NCI-H1417 (cell line): ENCODE data around the gene ABCD2.
"Not testable (repeated sequence)": the region's sequence is repeated elsewhere in the genome, so short reads cannot be mapped to it uniquely, and the experiment has no call there.

Experiments used
- DNase-seq, 3 experiments: peaks; one replicate each; lab custom pipeline; 2025; lab: John Stamatoyannopoulos, UW

ABCD2 gene

GRCh38 chr12:39612250-39612649, 7.4 kb downstream of the ABCD2 start:
- no peak for DNase-seq

- DNase-seq: no peak
These were observed 7.8 kb downstream of the ABCD2 start for GRCh38 chr12:39611818-39612217.

- no peak for DNase-seq
These were observed 9.1 kb downstream of the ABCD2 start for GRCh38 chr12:39610436-39611025.

GRCh38 chr12:39606712-39607423, 12.7 kb downstream of the ABCD2 start:
- DNase-seq: no peak

- no peak for DNase-seq
These were observed 13.6 kb downstream of the ABCD2 start for GRCh38 chr12:39605996-39606395.

- DNase-seq: peak in 1 of 3 experiments; percentile 41
These were observed 14.1 kb downstream of the ABCD2 start for GRCh38 chr12:39605501-39605900.

GRCh38 chr12:39603065-39603464, 16.5 kb downstream of the ABCD2 start:
- no peak for DNase-seq

GRCh38 chr12:39601951-39602350, 17.7 kb downstream of the ABCD2 start:
- DNase-seq: not testable (repeated sequence)

GRCh38 chr12:39595928-39596327, 23.7 kb downstream of the ABCD2 start:
- no peak for DNase-seq

GRCh38 chr12:39592295-39592694, 27.3 kb downstream of the ABCD2 start:
- no peak for DNase-seq

- DNase-seq: no peak
These were observed 31.3 kb downstream of the ABCD2 start for GRCh38 chr12:39588348-39588747.

- peak in 2 of 3 experiments; percentile 22 to 59 for DNase-seq
These were observed 32.4 kb downstream of the ABCD2 start for GRCh38 chr12:39587225-39587624.

- DNase-seq: no peak
These were observed 32.8 kb downstream of the ABCD2 start for GRCh38 chr12:39586816-39587215.

- no peak for DNase-seq
These were observed 38.0 kb downstream of the ABCD2 start for GRCh38 chr12:39581592-39581991.

- DNase-seq: no peak
These were observed 44.1 kb downstream of the ABCD2 start for GRCh38 chr12:39575498-39575875.

GRCh38 chr12:39574785-39575497, 44.7 kb downstream of the ABCD2 start:
- no peak for DNase-seq

- no peak for DNase-seq
These were observed 45.2 kb downstream of the ABCD2 start for GRCh38 chr12:39574378-39574777.

- DNase-seq: no peak
These were observed 45.6 kb downstream of the ABCD2 start for GRCh38 chr12:39573971-39574370.

- no peak for DNase-seq
These were observed 47.1 kb downstream of the ABCD2 start for GRCh38 chr12:39572551-39572950.

GRCh38 chr12:39571351-39571750, 48.3 kb downstream of the ABCD2 start:
- DNase-seq: no peak

- no peak for DNase-seq
These were observed 66.1 kb downstream of the ABCD2 start for GRCh38 chr12:39553476-39553875.

GRCh38 chr12:39544211-39544610, 75.4 kb downstream of the ABCD2 start:
- DNase-seq: not testable (repeated sequence)

- no peak for DNase-seq
These were observed 78.1 kb downstream of the ABCD2 start for GRCh38 chr12:39541471-39541870.
